Erythroblast (primary cell): ENCODE measurements around the gene GLB1L.

Source experiments
- GATA1 ChIP-seq: IDR thresholded peaks from 2 replicates; pipeline ENCODE4 v1.6.1; 2011; ENCODE audit warnings: low read depth, mild to moderate bottlenecking, control low read depth, low read length, moderate library complexity
- POLR2A ChIP-seq: IDR thresholded peaks from 2 replicates; pipeline ENCODE4 v1.6.1; 2011; ENCODE audit warnings: mild to moderate bottlenecking, low read length

DNA sequence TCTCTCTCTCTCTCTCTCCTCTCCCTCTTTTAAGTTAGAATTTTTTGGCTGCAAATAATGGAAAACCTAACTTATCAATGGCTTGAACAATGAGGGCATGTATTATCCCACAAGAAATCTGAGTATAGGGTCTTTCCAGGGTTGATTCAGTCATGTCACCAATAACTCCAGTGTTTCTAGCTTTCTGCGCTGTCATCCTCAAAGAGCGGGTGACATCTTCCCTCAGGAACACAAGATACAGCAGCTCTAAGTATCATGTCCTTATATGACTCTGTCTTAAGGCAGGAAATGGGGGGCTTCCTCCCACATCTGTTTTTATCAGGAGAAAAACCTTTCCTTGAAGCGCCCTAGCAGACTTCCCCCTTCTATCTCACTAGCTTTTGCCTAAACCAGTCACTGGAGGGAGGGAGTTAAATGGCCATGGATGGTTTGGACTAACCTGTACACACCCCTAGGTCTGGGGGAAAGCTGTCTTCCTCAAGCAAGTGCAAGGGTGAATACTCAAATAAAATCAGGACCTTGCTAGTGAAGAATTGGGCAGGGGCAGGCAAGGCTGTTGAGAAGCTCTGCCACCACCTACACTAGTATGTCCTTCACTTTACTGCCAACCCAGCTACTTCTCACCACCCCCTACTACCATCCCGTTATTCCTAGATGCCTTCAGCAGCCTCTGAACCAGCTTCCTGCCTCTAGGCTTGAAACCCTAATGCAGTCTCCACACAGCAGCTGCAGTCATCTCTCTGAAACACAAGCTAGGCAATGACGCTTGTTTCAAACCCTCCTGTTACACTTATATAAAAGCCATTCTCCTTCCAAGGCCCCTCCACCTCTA, 16.0 kb upstream of the GLB1L start:
- TF ChIP-seq POLR2A (no peak), GATA1 (no peak)
